NCI-H2196 treated with DMSO at 0.1 percent for 48 hours (cell line): Measurements from ENCODE around the gene TUBG1.

ENCODE experiments used
- DNase-seq: peaks from one replicate; lab custom pipeline; 2025; ENCODE audit not compliant: unreplicated experiment; lab: John Stamatoyannopoulos, UW

Gene TUBG1

DNA sequence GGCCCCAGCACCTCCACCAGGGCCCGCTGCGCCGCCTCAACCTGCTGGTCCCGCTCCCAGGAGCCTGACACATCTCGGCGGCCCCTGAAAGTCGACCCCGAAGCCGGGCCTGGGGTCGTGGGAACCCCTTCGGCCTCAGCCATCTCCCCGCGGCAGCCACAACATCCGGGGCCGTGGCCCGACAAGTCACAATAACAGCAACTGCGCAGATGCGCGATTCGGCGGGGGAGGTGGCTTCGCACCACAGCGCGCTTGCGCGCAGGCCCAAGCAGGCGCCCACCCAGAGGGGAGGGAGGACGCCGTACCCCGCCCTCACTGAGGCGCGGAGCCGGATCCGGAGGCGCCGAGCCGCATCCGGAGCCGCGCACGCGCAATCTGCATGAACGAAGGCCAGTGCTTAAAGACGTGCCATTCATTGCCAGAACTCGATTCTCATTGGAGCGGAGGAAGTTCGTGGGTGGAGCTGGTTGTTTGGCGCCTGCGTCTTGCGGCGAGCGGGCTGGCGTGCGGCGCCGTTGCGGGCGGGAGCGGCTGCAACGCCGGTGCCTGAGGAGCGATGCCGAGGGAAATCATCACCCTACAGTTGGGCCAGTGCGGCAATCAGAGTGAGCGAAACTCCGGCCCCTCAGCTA lies at the start of gene TUBG1, which contains the start of gene RETREG3:
TSS of gene TUBG1 (plus strand) at position 502 of the 632 bp plus-strand sequence. CDS start at position 557, 55 bp downstream.
TSS of gene RETREG3 (minus strand) at position 193 of the 632 bp plus-strand sequence. CDS start at position 143, 50 bp downstream.
- DNase-seq: peak; percentile 78

DNA sequence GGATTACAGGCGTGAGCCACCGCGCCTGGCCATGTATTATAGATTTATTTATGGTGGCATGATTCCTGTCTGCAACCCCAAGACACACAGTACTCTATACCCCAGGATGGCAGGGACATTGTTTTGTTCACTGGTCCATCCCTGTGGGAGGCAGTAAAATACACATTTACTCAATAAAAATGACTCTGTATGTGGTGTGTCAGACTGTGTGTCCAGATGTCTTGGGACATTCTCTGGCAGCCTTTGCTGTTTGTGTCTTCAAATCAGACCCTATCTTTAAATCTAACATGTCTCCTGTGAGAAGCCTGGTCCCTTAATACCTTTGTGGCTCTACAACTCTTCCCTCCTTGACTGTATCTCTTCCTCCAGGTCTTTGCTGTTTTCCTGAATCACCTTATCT lies 49.2 kb upstream of the TUBG1 start:
- DNase-seq: no peak

DNA sequence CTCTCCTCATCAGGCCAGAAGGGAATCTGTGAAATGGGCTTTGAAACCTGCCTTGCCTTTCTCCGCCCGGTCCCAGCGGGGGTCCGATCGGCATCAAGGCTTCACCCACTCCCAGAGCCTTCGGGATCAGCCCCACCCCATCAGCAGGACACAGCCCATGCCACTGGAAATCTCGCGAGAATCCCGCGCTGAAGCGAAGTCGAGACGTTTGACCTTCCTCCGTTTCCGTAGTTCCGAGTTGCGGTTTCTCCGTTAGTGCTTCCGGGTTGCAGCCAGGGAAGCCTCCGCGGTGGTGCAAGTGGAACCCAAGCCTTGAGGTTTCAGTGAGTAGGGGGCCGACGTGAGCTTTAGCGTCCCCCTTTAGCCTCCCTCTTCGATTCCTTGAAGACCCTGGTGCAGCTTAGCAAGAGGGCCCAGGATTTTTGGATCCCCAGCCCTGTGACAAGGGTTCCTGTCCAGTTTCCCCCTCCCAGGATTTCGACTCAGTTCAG lies 47.5 kb upstream of the TUBG1 start, which contains the start of gene COASY:
TSS of gene COASY (plus strand) at position 252 of the 491 bp plus-strand sequence. CDS start 475 bp downstream, outside the sequence.
- peak; percentile 65 for DNase-seq

DNA sequence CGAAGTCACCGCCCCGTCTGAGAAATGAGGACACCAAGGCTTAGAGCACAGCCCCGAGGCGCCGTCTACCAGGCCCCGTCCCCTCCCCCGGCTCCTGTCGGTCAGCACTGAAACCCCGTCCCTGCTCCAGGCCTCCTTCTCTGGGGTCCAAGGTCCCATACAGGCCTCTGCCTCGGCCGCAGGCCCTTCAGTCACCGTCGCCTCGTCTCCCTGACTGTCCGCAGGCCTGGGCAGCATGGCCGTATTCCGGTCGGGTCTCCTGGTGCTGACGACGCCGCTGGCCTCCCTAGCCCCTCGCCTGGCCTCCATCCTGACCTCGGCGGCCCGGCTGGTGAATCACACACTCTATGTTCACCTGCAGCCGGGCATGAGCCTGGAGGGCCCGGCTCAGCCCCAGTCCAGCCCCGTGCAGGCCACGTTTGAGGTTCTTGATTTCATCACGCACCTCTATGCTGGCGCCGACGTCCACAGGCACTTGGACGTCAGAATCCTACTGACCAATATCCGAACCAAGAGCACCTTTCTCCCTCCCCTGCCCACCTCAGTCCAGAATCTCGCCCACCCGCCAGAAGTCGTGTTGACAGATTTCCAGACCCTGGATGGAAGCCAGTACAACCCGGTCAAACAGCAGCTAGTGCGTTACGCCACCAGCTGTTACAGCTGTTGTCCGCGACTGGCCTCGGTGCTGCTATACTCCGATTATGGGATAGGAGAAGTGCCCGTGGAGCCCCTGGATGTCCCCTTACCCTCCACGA lies 46.9 kb upstream of the TUBG1 start:
- no peak for DNase-seq

DNA sequence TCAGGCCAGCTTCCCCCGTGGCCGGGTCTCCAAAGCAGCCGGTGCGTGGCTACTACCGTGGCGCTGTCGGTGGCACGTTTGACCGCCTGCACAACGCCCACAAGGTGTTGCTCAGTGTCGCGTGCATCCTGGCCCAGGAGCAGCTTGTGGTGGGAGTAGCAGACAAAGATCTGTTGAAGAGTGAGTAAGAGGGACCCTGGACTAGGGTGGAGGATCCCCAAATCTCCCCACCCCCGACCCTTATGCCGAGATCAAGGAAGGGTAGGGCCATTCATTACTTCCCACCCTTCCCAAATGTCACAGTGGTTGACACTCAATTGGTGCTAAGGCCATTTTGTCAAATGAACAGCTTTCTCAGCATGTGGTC lies 46.4 kb upstream of the TUBG1 start:
- DNase-seq: no peak

DNA sequence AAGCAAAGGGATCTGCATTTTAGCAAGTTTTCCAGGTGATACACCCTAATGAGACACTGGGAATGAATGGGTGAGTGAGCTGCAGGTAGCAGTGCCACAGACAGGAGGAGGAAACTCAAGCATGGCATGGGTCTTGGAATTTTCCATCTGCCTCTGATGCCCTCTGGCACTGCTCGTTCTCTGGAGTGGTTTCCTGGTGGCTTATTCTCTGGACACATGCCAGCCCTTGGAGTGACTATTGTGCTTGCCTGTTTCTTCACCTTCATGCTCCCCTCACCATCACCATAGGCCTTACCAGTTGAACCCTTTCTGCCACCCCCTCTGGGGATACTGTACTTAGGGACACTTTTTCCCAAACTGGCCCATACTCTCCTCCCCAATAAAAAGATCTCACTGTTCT lies 45.9 kb upstream of the TUBG1 start:
- no peak for DNase-seq

DNA sequence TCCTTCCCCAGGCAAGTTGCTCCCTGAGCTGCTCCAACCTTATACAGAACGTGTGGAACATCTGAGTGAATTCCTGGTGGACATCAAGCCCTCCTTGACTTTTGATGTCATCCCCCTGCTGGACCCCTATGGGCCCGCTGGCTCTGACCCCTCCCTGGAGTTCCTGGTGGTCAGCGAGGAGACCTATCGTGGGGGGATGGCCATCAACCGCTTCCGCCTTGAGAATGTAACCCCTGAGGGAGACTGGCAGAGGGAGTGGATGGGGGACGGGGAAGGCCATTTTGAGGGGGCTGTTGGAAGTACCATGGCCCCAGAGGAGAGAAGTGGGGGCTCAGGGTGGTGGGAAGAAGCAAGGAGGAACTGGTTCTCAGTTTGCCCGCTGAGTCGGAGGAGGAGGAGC lies 45.5 kb upstream of the TUBG1 start:
- DNase-seq: no peak

DNA sequence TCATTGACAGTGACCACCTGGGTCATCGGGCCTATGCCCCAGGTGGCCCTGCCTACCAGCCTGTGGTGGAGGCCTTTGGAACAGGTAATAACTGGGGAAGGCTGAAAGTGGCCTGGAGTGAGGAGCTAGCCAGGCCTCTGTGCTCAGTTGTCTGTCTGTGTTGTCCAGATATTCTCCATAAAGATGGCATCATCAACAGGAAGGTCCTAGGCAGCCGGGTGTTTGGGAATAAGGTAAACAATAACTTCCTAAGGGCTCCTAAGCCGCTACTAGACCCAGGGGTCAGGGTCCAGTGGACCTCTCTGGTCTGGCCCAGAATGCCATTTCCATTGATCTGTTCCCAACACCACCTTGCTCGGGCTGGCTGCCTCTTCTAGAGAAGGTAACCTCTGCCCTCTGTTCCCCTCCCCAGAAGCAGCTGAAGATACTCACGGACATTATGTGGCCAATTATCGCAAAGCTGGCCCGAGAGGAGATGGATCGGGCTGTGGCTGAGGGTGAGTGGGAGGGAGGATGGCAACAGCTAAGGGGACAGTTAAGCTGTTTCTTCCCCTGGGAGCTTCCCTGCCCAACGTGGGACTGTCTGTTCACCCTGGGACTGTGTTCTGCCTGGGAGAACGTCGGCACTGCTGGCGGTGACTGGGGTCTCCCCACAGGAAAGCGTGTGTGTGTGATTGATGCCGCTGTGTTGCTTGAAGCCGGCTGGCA lies 44.5 kb upstream of the TUBG1 start:
- DNase-seq: no peak

DNA sequence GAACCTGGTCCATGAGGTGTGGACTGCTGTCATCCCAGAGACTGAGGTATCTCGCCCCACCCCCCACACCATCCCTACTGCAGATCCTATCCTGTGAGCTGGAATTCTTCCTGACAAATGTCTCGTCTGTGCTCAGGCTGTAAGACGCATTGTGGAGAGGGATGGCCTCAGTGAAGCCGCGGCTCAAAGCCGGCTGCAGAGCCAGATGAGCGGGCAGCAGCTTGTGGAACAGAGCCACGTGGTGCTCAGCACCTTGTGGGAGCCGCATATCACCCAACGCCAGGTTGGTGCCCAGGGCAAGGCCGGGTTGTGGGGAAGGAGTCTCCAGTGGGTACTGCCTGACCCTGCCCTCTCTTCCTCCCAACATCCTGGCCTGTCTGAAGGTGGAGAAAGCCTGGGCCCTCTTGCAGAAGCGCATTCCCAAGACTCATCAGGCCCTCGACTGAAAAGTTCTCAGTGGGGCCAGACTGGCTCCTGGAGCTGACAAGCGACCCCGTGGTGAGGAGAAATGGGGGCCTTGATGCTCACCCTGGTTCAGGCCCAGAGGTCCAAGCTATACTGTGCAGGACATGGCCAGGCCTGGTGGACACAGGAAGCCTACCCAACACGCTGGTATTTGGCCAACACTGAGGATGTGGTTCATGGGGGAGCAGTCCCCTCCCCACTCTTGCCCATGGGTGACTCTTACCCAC lies 43.8 kb upstream of the TUBG1 start:
- no peak for DNase-seq

DNA sequence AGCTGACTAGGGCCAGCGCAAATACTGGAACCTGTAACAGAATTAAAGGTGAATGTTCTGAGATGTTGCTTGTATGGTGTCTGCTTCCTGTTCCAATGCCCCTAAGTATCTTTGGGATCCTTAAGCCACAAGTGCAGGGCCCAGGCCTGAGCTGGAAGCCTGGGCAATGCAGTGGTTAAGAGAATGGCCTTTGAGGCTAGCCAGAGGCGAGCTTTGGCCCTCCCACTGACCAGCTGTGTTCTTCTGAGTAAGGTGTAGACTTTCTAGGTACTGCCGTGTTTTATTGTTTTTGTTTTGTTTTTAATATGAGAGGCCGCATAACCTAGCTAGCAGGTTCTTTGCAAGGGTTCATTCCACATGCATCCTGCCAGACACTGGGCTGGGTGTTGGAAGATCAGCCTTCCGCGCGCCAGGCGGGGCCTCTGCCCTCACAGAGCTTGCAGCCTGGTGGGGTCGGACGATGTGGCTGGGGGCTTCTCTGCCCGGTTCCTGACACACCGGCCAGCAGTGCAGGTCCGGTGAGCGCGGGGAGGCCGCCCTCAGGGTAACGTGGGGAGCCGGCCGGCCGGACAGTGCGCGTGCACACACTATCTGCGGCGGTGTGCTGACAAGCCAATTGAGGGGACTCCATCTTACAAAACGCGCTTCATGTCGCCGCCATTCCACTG lies 43.1 kb upstream of the TUBG1 start:
- no peak for DNase-seq

DNA sequence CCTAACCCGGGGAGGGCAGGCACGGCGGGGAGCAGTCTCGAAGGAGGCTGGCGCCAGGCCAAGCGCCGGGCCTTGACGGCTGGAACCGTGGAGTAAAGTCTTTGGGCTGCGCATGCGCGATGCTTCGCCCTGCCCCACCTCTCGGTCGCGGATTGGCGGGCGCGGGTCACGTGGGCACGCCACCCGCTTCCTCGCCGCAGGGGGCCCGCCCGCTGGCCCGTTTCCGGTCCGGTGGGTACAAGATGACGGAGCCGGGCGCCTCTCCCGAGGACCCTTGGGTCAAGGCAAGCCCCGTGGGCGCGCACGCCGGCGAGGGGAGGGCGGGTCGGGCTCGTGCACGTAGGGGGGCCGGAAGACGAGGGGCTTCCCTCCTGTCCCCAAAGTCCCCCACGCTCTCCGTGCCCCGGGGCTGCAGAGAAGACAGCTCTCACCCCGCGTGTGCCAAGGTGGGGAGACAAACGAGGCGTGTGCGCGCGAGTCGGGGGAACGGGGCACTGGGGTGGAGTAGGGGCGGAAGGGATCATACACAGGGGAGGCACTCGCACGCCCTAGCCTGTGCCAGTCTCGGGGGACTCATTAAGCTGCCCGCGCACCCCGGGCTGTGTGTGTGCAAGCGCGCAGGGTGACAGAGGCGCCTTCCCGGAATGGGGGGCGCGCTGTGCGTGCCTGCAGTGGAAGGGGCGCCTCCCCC lies 42.5 kb upstream of the TUBG1 start, which contains the start of gene MLX:
TSS of gene MLX (plus strand) at position 218 of the 691 bp plus-strand sequence. CDS start at position 243, 25 bp downstream.
- peak; percentile 71 for DNase-seq

DNA sequence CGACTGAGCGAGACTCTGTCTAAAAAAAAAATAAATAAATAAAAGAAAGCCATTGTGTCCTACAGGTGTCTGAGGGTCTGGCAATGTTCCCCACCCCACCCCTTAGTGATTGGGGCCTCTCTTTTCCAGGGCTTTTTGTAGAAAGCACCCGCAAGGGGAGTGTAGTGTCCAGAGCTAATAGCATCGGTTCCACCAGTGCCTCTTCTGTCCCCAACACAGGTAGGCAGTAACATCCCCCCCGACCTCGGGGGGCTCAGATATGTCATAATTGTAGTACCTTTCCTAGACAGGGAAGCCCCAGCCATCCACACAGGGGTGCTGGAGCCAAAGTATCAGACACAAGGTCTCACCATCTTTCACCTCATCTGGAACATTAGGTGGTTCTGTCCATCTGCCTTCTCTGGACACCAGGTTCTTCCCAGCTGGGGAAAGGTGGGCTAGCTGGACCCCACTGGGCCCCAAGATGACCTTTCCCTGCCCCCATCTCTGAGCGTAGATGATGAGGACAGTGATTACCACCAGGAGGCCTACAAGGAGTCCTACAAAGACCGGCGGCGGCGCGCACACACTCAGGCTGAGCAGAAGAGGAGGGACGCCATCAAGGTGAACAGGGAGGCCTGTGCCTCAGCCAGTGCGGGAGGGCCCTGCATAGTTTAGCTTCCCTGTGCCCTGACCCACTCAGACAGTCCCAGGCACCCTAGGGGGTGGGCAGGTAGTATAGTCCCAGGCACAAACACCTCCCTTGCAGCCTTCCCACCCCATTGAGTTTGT lies 41.0 kb upstream of the TUBG1 start:
- no peak for DNase-seq

DNA sequence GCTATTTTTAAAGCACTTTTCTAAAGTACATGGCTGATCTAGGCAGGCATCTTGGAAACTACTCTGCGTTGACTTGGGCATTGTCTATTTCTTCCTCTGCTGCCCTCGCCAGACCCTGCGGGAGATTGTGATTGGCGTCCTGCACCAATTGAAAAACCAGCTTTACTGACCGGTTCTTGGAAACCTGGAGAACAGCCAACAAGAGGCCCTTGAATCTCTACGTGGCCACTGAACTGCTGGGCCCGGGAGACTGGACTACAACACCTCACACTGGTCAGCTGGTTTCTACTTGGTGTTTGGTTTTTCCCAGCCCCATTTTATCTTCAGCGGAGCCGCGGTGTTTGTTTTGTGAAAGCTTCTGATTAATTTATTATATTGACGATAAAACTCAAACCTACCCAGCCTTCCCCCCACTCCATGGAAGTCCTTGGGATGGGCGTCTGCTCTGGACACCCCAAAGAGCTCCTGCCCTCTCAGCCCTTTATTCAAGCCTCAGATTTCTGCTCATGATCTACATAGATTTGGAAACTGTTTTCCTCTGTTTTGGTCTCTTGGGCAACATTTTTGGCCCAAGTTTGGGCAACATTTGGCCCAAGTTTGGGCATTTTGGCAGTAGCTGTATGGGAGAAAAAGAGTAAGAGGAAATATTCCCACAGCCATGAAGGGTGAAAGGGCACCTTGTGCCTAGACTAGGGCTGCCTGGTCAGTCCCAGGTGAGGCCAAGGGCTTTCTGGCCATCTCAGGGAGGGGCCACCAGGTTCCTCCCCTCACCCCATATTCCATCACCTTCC lies 37.9 kb upstream of the TUBG1 start:
- DNase-seq: no peak

DNA sequence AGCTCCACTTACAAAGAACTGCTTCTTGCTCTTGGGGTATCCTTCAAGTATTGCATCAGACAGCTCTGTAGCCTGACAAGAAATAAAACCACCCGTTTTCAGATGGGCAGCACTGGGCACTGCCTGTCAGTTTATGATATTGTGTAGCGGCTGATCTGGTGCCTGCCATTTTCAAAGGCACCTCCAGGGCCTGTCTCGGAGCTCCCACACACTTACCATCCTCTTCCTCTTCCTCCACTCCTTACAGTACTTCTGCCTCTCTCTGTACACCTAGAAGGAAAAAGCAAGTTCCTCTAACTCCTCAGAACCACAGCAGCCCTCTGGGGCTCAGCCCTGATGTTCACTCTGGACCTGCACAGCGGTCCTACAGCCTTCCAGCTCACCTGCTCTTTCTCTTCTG lies 36.4 kb upstream of the TUBG1 start:
- no peak for DNase-seq

DNA sequence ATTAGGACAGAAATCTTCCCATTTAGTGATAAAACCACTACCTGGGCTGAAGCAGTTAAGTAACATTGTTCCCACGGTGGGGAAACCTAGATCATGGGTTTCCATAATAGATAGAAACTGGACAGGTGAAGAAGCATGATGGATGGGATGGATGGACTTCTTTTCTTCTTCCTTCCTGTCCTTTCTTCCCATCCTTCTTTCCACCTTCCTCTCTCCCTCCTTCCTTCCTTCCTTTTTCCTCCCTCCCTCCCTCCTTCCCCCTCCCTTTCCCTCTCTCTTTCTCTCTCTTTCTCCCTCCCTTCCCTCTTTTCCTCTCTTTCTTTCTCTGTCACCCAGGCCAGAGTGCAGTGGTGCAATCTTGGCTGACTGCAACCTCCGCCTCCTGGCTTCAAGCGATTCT lies 35.0 kb upstream of the TUBG1 start:
- no peak for DNase-seq

DNA sequence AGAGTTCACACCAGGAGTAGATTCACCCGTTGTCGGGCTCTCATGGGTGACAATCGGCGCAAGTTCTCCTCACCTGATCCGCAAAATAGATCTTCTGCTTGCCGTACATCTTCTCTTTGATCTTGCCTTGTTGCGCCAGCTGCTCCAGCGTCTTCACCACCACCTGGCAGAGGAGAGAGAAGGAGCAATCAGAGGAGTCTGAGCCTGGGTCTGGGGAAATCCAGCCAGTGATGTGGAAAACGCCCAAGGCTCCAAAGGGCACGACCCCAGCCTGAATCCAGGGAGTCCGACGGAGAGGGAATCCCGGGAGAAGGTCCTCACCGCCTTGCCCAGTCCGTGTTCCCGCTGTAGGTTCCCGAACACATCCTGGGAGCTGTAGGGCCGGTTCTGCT lies 32.3 kb upstream of the TUBG1 start:
- DNase-seq: no peak

DNA sequence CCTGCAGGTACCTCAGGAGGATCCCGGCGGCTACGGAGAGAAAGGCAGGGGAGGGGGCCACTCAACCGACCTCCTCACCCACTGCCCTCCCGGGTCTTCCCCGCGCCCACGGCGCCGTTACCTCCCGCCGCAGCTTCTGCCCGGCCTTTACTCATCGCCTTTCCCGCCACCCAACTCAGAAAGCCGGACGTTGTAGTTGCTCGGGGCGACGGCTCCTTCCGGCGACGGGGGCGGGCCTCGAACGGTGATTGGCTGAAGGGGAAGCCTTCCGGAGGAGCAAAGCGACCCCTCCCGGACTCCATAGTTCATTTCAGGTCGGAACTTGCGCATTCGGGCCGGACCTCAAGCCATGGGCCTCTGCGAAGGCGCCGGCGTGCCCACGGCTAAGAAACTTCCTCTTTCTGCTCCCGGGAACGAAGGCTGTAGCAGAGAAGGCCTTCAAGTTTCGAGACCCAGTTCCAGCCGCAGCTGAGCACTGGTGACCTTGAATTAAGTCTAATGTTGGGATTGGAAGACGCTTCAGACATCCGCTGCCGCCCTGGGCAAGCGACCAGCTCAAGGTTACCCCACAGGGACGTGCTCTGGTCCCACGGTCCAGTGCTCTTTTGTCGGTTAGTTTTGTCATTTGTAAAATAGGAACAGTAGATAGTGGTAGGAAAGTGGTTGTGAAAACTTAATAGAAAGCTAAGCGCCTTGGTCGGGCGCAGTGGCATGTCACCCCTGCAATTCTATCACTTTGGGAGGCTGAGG lies 31.8 kb upstream of the TUBG1 start, which contains the start of gene PSMC3IP:
TSS of gene PSMC3IP (minus strand) at position 198 of the 750 bp plus-strand sequence. CDS start at position 155, 43 bp downstream.
- peak; percentile 68 for DNase-seq
